ENCODE measurements around the gene GPX4. TPM values are rescaled to one million over a fixed set of nuclear protein-coding genes. Genes with fewer than 3 reads are reported as not detected.

GPX4 gene
- total and polyA plus RNA-seq, 8 donors, result 90.0 to 710 (median 348) TPM

DNA sequence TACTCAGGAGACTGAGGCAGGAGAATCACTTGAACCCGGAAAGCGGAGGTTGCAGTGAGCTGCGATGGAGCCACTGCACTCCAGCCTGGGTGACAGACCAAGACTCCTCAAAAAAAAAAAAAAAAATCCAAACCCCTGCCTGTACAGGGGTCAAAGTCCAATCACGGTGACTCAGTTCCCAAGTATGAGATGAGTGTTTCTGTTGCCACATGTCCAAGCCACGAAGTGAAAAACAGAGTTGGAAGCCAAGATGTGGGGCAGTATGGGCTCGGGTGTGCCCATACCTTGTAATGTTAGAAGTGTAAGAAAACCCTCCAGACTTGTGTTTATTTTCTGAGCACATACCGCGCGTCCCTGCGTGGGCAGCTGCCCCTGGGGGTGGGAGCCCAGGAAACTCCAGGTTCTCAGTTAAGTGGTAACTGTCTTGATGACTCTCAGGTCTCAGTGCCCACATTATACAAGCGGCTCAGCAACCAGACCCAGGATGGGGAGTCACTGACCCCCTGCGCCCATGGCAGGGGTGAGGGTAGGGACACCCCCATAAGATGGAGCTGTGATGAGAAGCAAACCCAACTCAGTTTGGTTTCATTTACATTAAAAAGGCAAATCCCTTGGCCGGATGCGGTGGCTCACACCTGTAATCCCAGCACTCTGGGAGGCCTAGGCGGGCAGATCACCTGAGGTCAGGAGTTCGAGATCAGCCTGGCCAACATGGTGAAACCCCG is 1.2 kb upstream of the GPX4 start:
- TF ChIP-seq, protein P1, sequence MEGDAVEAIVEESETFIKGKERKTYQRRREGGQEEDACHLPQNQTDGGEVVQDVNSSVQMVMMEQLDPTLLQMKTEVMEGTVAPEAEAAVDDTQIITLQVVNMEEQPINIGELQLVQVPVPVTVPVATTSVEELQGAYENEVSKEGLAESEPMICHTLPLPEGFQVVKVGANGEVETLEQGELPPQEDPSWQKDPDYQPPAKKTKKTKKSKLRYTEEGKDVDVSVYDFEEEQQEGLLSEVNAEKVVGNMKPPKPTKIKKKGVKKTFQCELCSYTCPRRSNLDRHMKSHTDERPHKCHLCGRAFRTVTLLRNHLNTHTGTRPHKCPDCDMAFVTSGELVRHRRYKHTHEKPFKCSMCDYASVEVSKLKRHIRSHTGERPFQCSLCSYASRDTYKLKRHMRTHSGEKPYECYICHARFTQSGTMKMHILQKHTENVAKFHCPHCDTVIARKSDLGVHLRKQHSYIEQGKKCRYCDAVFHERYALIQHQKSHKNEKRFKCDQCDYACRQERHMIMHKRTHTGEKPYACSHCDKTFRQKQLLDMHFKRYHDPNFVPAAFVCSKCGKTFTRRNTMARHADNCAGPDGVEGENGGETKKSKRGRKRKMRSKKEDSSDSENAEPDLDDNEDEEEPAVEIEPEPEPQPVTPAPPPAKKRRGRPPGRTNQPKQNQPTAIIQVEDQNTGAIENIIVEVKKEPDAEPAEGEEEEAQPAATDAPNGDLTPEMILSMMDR (IDR thresholded peaks at IDR 0.05), result no peak
- TF ChIP-seq POLR2AphosphoS5 (IDR thresholded peaks at IDR 0.05), result peak; percentile 62 to 90 (median 76)
- Histone ChIP-seq H3K27me3 (no peaks in the 10 kb centered on the region), H3K27ac (peak overlapping the region; percentile 78 to 100 (median 98)), H3K4me1 (peaks cover 52 to 89% (median 77%) of the 10 kb centered on the region in 4 donors), H3K4me3 (peak overlapping the region in 2 of 4 donors; percentile 25 to 83), H3K9me3 (no peaks in the 10 kb centered on the region), H3K36me3 (peaks cover 15 to 20% (median 20%) of the 10 kb centered on the region in 4 donors)
- intact Hi-C loops (cut with DNase I; ENCODE audit: low total_unique reads), result no loop called here
- peak; percentile 64 to 84 for DNase-seq
- 46 to 50% (median 48%) methylated on average over 17 of the region's 17 CpGs for WGBS, 5 donors

DNA sequence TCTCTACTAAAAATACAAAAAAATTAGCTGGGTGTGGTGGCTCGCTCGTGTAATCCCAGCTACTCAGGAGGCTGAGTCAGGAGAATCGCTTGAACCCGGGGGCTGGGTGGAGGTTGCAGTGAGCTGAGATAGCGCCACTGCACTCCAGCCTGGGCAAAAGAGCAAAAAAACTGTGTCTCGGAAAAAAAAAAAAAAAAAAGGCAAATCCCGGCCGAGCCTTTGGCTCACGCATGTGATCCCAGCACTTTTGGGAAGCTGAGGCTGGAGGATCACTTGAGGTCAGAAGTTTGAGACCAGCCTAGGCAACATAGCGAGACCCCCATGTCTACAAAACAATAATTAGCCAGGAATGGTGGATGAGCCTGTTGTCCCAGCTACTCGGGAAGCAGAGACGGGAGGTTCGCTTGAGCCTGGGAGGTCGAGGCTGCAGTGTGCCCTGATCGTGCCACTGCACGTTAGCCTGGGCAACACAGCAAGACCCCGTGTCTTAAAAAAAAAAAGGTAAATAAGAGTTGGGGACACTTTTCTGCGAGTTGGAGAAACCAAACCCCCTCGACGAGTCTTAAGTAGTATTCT is 574 bp upstream of the GPX4 start:
- TF ChIP-seq EP300 (IDR thresholded peaks at IDR 0.05) (no peak), POLR2AphosphoS5 (IDR thresholded peaks at IDR 0.05) (no peak), POLR2A (IDR thresholded peaks at IDR 0.05) (no peak)
- TF ChIP-seq, protein P1 (IDR thresholded peaks at IDR 0.05), result no peak
- Histone ChIP-seq H3K27me3 (no peaks in the 10 kb centered on the region), H3K9me3 (no peaks in the 10 kb centered on the region), H3K36me3 (peaks cover 17 to 26% (median 26%) of the 10 kb centered on the region in 4 donors), H3K27ac (peak overlapping the region; percentile 74 to 100 (median 98)), H3K4me1 (peaks cover 46 to 87% (median 72%) of the 10 kb centered on the region in 4 donors), H3K4me3 (peak overlapping the region; percentile 24 to 87 (median 54))
- intact Hi-C loops (cut with DNase I; ENCODE audit: low total_unique reads), result no loop called here
- 30 to 38% (median 36%) methylated on average over 20 of the region's 20 CpGs for WGBS, 5 donors
- no peak for DNase-seq

DNA sequence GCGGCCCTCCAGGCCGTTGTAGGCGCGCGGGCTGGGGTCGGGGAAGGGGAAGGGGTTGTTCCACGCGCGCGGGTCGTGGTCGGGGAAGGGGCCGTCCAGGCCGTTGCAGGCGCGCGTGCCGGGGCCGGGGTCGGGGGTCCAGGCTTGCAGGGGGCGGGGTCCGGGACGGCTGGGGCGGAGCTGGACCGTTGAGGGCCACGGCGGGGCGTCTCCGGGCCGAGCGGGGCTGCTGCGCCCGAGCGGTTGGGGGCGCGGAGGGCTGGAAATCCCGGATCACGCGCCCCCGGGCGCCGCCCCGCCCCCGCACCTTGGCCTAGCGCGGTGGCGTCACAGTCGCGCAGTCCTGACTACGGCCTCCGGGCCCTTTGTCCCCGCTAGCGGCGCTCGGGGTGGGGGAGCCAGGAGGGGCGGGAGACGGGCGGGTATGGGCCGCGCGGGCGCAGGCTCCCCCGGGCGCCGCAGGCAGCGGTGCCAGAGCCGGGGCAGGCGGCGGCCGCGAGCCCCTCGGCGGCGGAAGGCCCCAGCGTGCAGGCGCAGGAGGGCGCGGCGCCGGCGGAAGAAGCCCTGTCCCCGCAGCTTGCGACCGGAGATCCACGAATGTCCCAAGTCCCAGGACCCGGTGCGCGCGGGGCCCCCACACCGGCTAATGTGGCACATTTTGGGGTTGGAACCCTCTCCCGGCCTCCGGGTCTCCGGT is 665 bp downstream of the GPX4 start:
- peak; percentile 69 to 94 for DNase-seq
- Histone ChIP-seq H3K9me3 (no peaks in the 10 kb centered on the region), H3K27ac (peak overlapping the region; percentile 98 to 100 (median 99)), H3K4me3 (peak overlapping the region; percentile 71 to 89 (median 85)), H3K4me1 (peaks cover 37 to 75% (median 60%) of the 10 kb centered on the region in 4 donors), H3K36me3 (peaks cover 27 to 39% (median 39%) of the 10 kb centered on the region in 4 donors), H3K27me3 (no peaks in the 10 kb centered on the region)
- intact Hi-C loops (cut with DNase I; ENCODE audit: low total_unique reads), result no loop called here
- TF ChIP-seq POLR2A (IDR thresholded peaks at IDR 0.05) (no peak), POLR2AphosphoS5 (IDR thresholded peaks at IDR 0.05) (peak in 1 of 3 donors; percentile 16), EP300 (IDR thresholded peaks at IDR 0.05) (no peak)
- TF ChIP-seq, protein P1 (IDR thresholded peaks at IDR 0.05), result no peak
- 0 to 7% (median 0%) methylated on average over 3 to 93 of the region's 93 CpGs for WGBS, 5 donors

Measured in stomach (tissue), 9 donors.